BLaER1 (cell line): Measurements from ENCODE around the gene MAPKAPK3.

Experiments
- H3K27ac ChIP-seq: shearing (Covaris generic); formaldehyde crosslinking; 2 replicates; pipeline ENCODE4 v1.8.1; 2022
- H3K27me3 ChIP-seq: shearing (Covaris generic); formaldehyde crosslinking; 2 replicates; pipeline ENCODE4 v1.8.1; 2022
- H3K36me3 ChIP-seq: shearing (Covaris generic); formaldehyde crosslinking; 2 replicates; pipeline ENCODE4 v1.8.1; 2022
- H3K4me1 ChIP-seq: shearing (Covaris generic); formaldehyde crosslinking; 2 replicates; pipeline ENCODE4 v1.8.1; 2022
- H3K4me2 ChIP-seq: shearing (Covaris generic); formaldehyde crosslinking; 2 replicates; pipeline ENCODE4 v1.8.1; 2022
- H3K4me3 ChIP-seq: shearing (Covaris generic); formaldehyde crosslinking; 2 replicates; pipeline ENCODE4 v1.8.1; 2022
- H3K9ac ChIP-seq: shearing (Covaris generic); formaldehyde crosslinking; 2 replicates; pipeline ENCODE4 v1.8.1; 2022
- H3K9me3 ChIP-seq: shearing (Covaris generic); formaldehyde crosslinking; 2 replicates; pipeline ENCODE4 v1.8.1; 2022
- H4K20me1 ChIP-seq: shearing (Covaris generic); formaldehyde crosslinking; 2 replicates; pipeline ENCODE4 v1.8.1; 2022
- Cebpa-rat ChIP-seq: shearing (Covaris generic); IDR thresholded peaks from 2 replicates; pipeline ENCODE4 v1.8.1; 2022

The MAPKAPK3 gene

DNA sequence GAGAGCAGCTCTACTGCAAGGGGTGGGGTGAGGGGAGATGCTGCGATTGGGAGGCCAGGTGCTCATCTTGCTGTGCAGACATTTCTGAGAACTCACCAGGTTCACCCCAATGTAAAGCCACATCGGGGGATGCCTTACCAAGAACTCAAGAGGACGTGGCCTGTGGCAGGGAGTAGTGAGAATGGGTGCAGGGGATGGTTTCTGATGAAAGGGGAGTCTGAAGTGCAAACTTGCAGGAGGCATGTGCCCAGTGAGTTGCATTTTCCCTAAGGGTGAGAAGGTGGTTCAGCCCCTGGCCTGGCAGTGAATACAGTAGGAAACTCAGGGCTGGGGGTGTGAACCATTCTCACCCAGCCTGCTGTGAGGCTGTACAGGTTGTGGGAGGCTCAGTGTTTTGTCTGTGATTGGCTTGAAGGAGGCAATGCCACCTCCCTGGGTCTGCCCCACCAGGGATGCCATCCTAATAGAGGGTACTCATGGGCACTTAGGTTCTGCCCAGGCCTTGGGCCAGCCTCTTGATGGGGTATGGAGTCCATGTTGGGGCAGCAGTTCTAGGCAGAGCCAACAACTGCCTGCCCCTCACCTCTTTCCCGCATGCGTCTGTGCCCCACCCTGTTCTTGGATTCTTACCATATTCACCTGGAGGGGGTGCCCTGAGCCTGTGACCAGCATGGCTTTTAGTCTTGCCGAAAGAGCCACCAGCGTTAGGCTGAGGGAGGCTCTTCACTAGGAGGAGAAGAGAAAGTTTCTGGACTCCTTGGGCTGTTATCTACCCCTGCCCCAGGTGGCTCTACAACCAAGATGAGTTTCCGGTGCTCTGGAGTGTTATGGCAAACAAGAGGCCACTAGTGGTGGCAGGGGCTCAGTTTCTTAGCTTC is 43.1 kb upstream of the MAPKAPK3 start:
- Histone ChIP-seq H3K4me2 (no peak overlapping the region), H3K4me1 (peaks cover 15% of the 10 kb centered on the region), H3K27me3 (no peaks in the 10 kb centered on the region), H3K9me3 (no peaks in the 10 kb centered on the region), H3K27ac (no peak overlapping the region), H3K4me3 (no peak overlapping the region), H3K9ac (no peak overlapping the region), H4K20me1 (peaks cover 12% of the 10 kb centered on the region), H3K36me3 (peaks cover 74% of the 10 kb centered on the region)
- no peak for TF ChIP-seq Cebpa-rat

GRCh38 chr3:50574444-50574831 is 42.5 kb upstream of the MAPKAPK3 start:
- Histone ChIP-seq H3K9ac (no peak overlapping the region), H3K36me3 (peaks cover 81% of the 10 kb centered on the region), H3K4me3 (no peak overlapping the region), H3K27me3 (no peaks in the 10 kb centered on the region), H3K9me3 (no peaks in the 10 kb centered on the region), H3K4me2 (no peak overlapping the region), H4K20me1 (peaks cover 12% of the 10 kb centered on the region), H3K27ac (no peak overlapping the region), H3K4me1 (peaks cover 14% of the 10 kb centered on the region)
- TF ChIP-seq Cebpa-rat, result no peak

DNA sequence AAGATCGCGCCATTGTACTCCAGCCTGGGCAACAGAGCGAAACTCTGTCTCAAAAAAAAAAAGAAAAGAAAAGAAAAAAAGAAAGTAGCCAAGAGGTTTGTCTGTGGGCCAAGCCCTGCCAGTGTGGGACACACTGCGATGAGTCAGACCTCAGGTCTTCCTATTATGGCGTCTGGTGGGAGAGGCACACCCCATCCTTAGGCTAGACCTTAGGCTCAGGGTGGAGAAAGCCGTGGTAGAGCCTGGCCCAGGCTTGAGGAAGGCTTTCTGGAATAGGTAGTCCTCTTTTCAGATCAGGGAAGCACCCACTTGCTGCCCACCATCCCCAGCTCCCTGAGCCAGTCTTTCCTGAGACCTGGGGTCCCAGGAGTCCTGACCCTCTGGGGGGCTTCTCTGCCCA is 41.6 kb upstream of the MAPKAPK3 start:
- H3K9ac ChIP-seq, result no peak overlapping the region
- peaks cover 90% of the 10 kb centered on the region for H3K36me3 ChIP-seq
- H3K27me3 ChIP-seq, result no peaks in the 10 kb centered on the region
- H3K4me1 ChIP-seq, result peaks cover 9% of the 10 kb centered on the region
- H4K20me1 ChIP-seq, result peaks cover 12% of the 10 kb centered on the region
- no peak overlapping the region for H3K27ac ChIP-seq
- H3K4me3 ChIP-seq, result no peak overlapping the region
- no peak overlapping the region for H3K4me2 ChIP-seq
- no peak for TF ChIP-seq Cebpa-rat
- no peaks in the 10 kb centered on the region for H3K9me3 ChIP-seq

DNA sequence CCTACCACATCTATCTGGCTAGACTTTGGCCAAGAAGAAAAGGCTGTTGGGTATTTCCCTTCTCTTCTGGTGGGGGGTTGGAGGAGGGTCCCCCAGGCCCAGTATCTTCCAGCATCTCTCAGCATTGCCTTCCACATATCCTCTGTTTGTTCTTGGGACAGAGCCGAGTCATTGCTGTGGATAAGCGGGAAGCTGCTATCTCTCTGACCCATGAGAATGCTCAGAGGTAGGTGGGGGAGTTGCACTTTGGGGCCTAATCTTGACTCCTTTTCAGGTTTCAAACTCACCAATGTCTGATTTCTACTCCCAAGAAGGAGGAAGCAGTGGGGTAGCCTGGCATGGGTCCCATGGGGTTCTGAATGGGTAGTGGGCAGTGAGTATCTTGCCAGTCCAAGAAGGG is 39.6 kb upstream of the MAPKAPK3 start:
- Histone ChIP-seq H3K4me3 (no peak overlapping the region), H3K27ac (no peak overlapping the region), H3K9me3 (no peaks in the 10 kb centered on the region), H4K20me1 (peaks cover 12% of the 10 kb centered on the region), H3K9ac (0 out of 2 replicates have a peak overlapping the region, but pooled peaks have one; percentile 3), H3K4me1 (no peaks in the 10 kb centered on the region), H3K36me3 (peaks cover 99% of the 10 kb centered on the region), H3K4me2 (no peak overlapping the region), H3K27me3 (no peaks in the 10 kb centered on the region)
- no peak for TF ChIP-seq Cebpa-rat

DNA sequence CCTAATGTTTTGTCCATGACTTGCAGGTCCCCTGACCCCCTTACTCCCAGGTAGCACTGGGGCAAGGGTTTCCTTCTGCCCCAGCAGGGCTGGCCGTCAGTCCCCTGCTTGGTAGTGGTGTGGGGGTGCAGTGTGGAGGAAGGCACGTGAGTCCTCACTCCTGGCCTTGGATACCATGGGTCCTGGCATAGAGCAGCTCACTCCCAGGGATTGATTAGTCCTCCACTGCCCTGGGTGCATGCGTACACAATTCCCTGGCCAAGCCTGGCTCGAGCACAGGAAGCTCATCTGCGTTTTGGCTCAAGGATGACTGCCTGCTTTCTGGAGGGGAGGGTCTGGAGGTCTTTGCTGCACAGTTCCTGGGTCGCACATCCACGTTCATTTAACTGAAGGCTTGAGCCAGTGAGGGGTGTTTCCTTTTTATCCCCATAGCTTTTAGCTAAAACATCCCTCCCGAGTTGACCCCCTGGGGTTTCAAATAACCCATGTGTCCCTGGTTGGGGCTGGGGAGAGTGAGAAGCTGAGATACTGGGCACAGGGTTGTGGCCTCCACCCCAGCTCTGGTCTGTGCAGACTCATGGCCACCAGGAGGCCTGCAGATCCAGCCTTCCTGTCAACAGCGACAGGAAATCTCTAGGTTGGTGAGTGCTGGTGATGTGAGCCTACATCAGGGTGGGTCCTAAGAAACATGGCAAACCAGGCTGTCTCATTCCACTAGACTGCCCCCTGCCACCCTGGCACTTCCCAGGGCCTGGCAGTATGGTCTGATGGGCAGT is 36.1 kb upstream of the MAPKAPK3 start:
- Histone ChIP-seq H3K4me2 (no peak overlapping the region), H3K9ac (no peak overlapping the region), H3K4me1 (no peaks in the 10 kb centered on the region), H3K36me3 (peaks cover 93% of the 10 kb centered on the region), H3K27ac (no peak overlapping the region), H3K9me3 (no peaks in the 10 kb centered on the region), H4K20me1 (no peaks in the 10 kb centered on the region), H3K4me3 (no peak overlapping the region), H3K27me3 (no peaks in the 10 kb centered on the region)
- TF ChIP-seq Cebpa-rat, result no peak

- Histone ChIP-seq H3K4me2 (no peak overlapping the region), H3K36me3 (peaks cover 87% of the 10 kb centered on the region), H3K9ac (no peak overlapping the region), H3K27me3 (no peaks in the 10 kb centered on the region), H3K4me3 (no peak overlapping the region), H3K27ac (no peak overlapping the region), H3K9me3 (no peaks in the 10 kb centered on the region), H4K20me1 (no peaks in the 10 kb centered on the region), H3K4me1 (no peaks in the 10 kb centered on the region)
- TF ChIP-seq Cebpa-rat, result no peak
These were observed 35.5 kb upstream of the MAPKAPK3 start for GRCh38 chr3:50581459-50581842.

GRCh38 chr3:50582083-50582482 is 34.9 kb upstream of the MAPKAPK3 start:
- H3K9me3 ChIP-seq, result no peaks in the 10 kb centered on the region
- H3K27ac ChIP-seq, result no peak overlapping the region
- no peak for TF ChIP-seq Cebpa-rat
- H3K4me2 ChIP-seq, result no peak overlapping the region
- peaks cover 81% of the 10 kb centered on the region for H3K36me3 ChIP-seq
- no peaks in the 10 kb centered on the region for H4K20me1 ChIP-seq
- no peaks in the 10 kb centered on the region for H3K27me3 ChIP-seq
- no peak overlapping the region for H3K4me3 ChIP-seq
- no peak overlapping the region for H3K9ac ChIP-seq
- H3K4me1 ChIP-seq, result no peaks in the 10 kb centered on the region

DNA sequence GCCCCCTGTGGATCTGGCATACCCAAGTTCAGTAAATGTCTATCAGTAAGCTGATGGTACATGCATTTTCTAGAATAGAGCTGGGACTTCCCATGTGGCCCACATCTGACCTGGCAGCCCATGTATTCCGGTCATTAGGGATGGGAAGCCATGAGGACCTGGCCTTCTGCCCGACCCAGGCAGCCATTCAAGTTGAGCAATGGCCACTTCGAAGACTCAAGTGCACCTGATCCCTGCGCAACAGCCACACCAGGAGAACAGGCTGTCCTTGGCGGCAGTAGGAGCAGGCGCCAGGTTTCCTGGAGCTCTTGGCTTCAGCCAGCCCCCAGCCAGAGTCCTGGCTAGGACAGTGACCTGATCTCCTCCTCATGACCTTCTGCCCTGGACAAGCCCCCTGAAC is 33.1 kb upstream of the MAPKAPK3 start:
- Histone ChIP-seq H3K9me3 (no peaks in the 10 kb centered on the region), H4K20me1 (no peaks in the 10 kb centered on the region), H3K4me1 (peaks cover 5% of the 10 kb centered on the region; the same call in 1 of the 2 replicates), H3K4me2 (no peak overlapping the region), H3K27ac (no peak overlapping the region), H3K27me3 (no peaks in the 10 kb centered on the region), H3K4me3 (no peak overlapping the region), H3K9ac (no peak overlapping the region), H3K36me3 (peaks cover 63% of the 10 kb centered on the region)
- TF ChIP-seq Cebpa-rat, result no peak

GRCh38 chr3:50584391-50584790 is 32.6 kb upstream of the MAPKAPK3 start:
- no peak overlapping the region for H3K27ac ChIP-seq
- H3K27me3 ChIP-seq, result no peaks in the 10 kb centered on the region
- peaks cover 58% of the 10 kb centered on the region for H3K36me3 ChIP-seq
- no peak overlapping the region for H3K4me3 ChIP-seq
- H3K4me2 ChIP-seq, result no peak overlapping the region
- no peak overlapping the region for H3K9ac ChIP-seq
- no peaks in the 10 kb centered on the region for H3K9me3 ChIP-seq
- peaks cover 7% of the 10 kb centered on the region for H3K4me1 ChIP-seq
- H4K20me1 ChIP-seq, result no peaks in the 10 kb centered on the region
- TF ChIP-seq Cebpa-rat, result no peak
